ENCODE data around the gene CTXN2.

CTXN2 gene

GRCh38 chr15:48191574-48192225, at the start of gene CTXN2:
Gene CTXN2 (plus strand): TSS chr15:48191665. CDS start chr15:48201301, 9,636 bp downstream.
- no peak for DNase-seq (ENCODE audit: extremely low spot score, insufficient read length, low read depth)
- FAIRE-seq = no peak

GRCh38 chr15:48143856-48144255, 47.6 kb upstream of the CTXN2 start:
- DNase-seq (ENCODE audit: extremely low spot score, insufficient read length, low read depth) (no peak), FAIRE-seq (no peak)

- peak; percentile 29 for FAIRE-seq
- DNase-seq (ENCODE audit: extremely low spot score, insufficient read length, low read depth) = no peak
Measured at GRCh38 chr15:48144889-48145288, 46.6 kb upstream of the CTXN2 start.

- DNase-seq (ENCODE audit: extremely low spot score, insufficient read length, low read depth) = no peak
- FAIRE-seq = no peak
Measured at GRCh38 chr15:48145923-48146322, 45.5 kb upstream of the CTXN2 start.

- DNase-seq (ENCODE audit: extremely low spot score, insufficient read length, low read depth) = no peak
- FAIRE-seq = no peak
Measured at GRCh38 chr15:48147358-48147757, 44.1 kb upstream of the CTXN2 start.

GRCh38 chr15:48149858-48150257, 41.6 kb upstream of the CTXN2 start:
- FAIRE-seq = no peak

GRCh38 chr15:48153526-48153925, 37.9 kb upstream of the CTXN2 start:
- no peak for DNase-seq (ENCODE audit: extremely low spot score, insufficient read length, low read depth)
- no peak for FAIRE-seq

More at GRCh38 chr15:48149858-48150257, 41.6 kb upstream of the CTXN2 start:
- no peak for DNase-seq (ENCODE audit: extremely low spot score, insufficient read length, low read depth)

GRCh38 chr15:48168616-48169015, 22.8 kb upstream of the CTXN2 start:
- no peak for FAIRE-seq
- no peak for DNase-seq (ENCODE audit: extremely low spot score, insufficient read length, low read depth)

- DNase-seq (ENCODE audit: extremely low spot score, insufficient read length, low read depth) (no peak), FAIRE-seq (no peak)
Measured at GRCh38 chr15:48170981-48171380, 20.5 kb upstream of the CTXN2 start.

GRCh38 chr15:48175126-48175525, 16.3 kb upstream of the CTXN2 start:
- DNase-seq (ENCODE audit: extremely low spot score, insufficient read length, low read depth) (no peak), FAIRE-seq (peak; percentile 62)

GRCh38 chr15:48176112-48176511, 15.4 kb upstream of the CTXN2 start:
- DNase-seq (ENCODE audit: extremely low spot score, insufficient read length, low read depth) = no peak
- no peak for FAIRE-seq

- FAIRE-seq (no peak), DNase-seq (ENCODE audit: extremely low spot score, insufficient read length, low read depth) (no peak)
Measured at GRCh38 chr15:48176957-48177356, 14.5 kb upstream of the CTXN2 start.

GRCh38 chr15:48177383-48177765, 14.1 kb upstream of the CTXN2 start:
- DNase-seq (ENCODE audit: extremely low spot score, insufficient read length, low read depth) (no peak), FAIRE-seq (peak; percentile 85)

GRCh38 chr15:48177766-48178647, 13.5 kb upstream of the CTXN2 start, which contains the start of gene MYEF2:
Gene MYEF2 (minus strand): TSS chr15:48178295. CDS start chr15:48178237, 58 bp downstream.
- FAIRE-seq (peak; percentile 50), DNase-seq (ENCODE audit: extremely low spot score, insufficient read length, low read depth) (peak; percentile 62)

GRCh38 chr15:48178648-48178931, 12.9 kb upstream of the CTXN2 start:
- DNase-seq (ENCODE audit: extremely low spot score, insufficient read length, low read depth) (no peak), FAIRE-seq (peak; percentile 33)

GRCh38 chr15:48182749-48183148, 8.7 kb upstream of the CTXN2 start:
- DNase-seq (ENCODE audit: extremely low spot score, insufficient read length, low read depth) (no peak), FAIRE-seq (no peak)

- FAIRE-seq (no peak), DNase-seq (ENCODE audit: extremely low spot score, insufficient read length, low read depth) (no peak)
Measured at GRCh38 chr15:48185529-48185928, 5.9 kb upstream of the CTXN2 start.

GRCh38 chr15:48186271-48186670, 5.2 kb upstream of the CTXN2 start:
- DNase-seq (ENCODE audit: extremely low spot score, insufficient read length, low read depth) (no peak), FAIRE-seq (no peak)

GRCh38 chr15:48190932-48191573, 412 bp upstream of the CTXN2 start:
- DNase-seq (ENCODE audit: extremely low spot score, insufficient read length, low read depth) = no peak
- FAIRE-seq = no peak

GRCh38 chr15:48202068-48202467, 10.6 kb downstream of the CTXN2 start:
- DNase-seq (ENCODE audit: extremely low spot score, insufficient read length, low read depth) (no peak), FAIRE-seq (no peak)

GRCh38 chr15:48205981-48206380, 14.5 kb downstream of the CTXN2 start, which contains the start of gene SLC12A1:
Gene SLC12A1 (plus strand): TSS chr15:48206302. CDS start chr15:48207720, 1,418 bp downstream.
- FAIRE-seq (no peak), DNase-seq (ENCODE audit: extremely low spot score, insufficient read length, low read depth) (no peak)
